ENCODE results near the gene SYDE2. TPM values are rescaled to one million over a fixed set of nuclear protein-coding genes. Genes with fewer than 3 reads are reported as not detected.

Gene SYDE2
- total RNA-seq, 1 experiment from 2014 or later = 19.9 TPM

DNA sequence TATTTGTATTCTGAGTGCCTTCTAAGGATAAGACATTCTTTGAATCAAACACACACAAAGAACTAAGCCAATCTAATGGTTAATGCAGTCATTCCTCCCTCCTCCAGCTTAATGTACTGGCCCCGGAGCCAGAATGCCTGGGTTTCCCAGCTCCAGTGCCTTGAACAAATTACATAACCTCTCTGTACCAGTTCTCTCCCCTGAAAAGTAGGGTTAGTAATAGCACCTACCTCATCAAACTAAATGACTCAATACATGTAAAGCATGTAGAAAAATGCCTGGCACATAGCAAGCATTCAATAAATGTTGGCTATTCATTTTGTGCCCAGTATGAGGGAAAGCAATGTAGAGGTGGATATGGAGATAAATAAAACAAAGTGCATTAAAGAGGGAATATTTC, 44.6 kb upstream of the SYDE2 start:
- CTCF ChIA-PET = no interaction called here
- Mint-ChIP-seq H3K27ac (ENCODE audit: unreplicated experiment) (no peak overlapping the region), H3K4me1 (ENCODE audit: low read depth, unreplicated experiment) (peaks cover 18% of the 10 kb centered on the region), H3K9me3 (ENCODE audit: unreplicated experiment) (peaks cover 23% of the 10 kb centered on the region), H3K36me3 (ENCODE audit: insufficient read depth, unreplicated experiment) (no peaks in the 10 kb centered on the region), H3K4me3 (ENCODE audit: unreplicated experiment) (no peak overlapping the region), H3K27me3 (ENCODE audit: insufficient read depth, unreplicated experiment) (no peaks in the 10 kb centered on the region)
- Histone ChIP-seq H3K27me3 (replicated peaks; ENCODE audit: control insufficient read depth, insufficient read depth, low read length) (no peaks in the 10 kb centered on the region), H3K4me1 (peaks cover 31% of the 10 kb centered on the region), H3K36me3 (ENCODE audit: control insufficient read depth, insufficient read depth, low read length) (no peaks in the 10 kb centered on the region), H3K9me3 (no peaks in the 10 kb centered on the region), H3K4me3 (ENCODE audit: low read depth, low read length) (no peak overlapping the region)
- DNase-seq = no peak
- TF ChIP-seq, protein P1, sequence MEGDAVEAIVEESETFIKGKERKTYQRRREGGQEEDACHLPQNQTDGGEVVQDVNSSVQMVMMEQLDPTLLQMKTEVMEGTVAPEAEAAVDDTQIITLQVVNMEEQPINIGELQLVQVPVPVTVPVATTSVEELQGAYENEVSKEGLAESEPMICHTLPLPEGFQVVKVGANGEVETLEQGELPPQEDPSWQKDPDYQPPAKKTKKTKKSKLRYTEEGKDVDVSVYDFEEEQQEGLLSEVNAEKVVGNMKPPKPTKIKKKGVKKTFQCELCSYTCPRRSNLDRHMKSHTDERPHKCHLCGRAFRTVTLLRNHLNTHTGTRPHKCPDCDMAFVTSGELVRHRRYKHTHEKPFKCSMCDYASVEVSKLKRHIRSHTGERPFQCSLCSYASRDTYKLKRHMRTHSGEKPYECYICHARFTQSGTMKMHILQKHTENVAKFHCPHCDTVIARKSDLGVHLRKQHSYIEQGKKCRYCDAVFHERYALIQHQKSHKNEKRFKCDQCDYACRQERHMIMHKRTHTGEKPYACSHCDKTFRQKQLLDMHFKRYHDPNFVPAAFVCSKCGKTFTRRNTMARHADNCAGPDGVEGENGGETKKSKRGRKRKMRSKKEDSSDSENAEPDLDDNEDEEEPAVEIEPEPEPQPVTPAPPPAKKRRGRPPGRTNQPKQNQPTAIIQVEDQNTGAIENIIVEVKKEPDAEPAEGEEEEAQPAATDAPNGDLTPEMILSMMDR (IDR thresholded peaks at IDR 0.05; ENCODE audit: insufficient read depth in 1 of 2, low read depth in 1 of 2, low read length in 1 of 2, severe bottlenecking in 1 of 2, unreplicated experiment in 1 of 2) = no peak
- intact Hi-C loops (cut with micrococcal nuclease; ENCODE audit: unreplicated experiment) = no loop called here
- POLR2A ChIA-PET = no interaction called here
- no TSS peak for BruUV-seq (replicated peaks)

DNA sequence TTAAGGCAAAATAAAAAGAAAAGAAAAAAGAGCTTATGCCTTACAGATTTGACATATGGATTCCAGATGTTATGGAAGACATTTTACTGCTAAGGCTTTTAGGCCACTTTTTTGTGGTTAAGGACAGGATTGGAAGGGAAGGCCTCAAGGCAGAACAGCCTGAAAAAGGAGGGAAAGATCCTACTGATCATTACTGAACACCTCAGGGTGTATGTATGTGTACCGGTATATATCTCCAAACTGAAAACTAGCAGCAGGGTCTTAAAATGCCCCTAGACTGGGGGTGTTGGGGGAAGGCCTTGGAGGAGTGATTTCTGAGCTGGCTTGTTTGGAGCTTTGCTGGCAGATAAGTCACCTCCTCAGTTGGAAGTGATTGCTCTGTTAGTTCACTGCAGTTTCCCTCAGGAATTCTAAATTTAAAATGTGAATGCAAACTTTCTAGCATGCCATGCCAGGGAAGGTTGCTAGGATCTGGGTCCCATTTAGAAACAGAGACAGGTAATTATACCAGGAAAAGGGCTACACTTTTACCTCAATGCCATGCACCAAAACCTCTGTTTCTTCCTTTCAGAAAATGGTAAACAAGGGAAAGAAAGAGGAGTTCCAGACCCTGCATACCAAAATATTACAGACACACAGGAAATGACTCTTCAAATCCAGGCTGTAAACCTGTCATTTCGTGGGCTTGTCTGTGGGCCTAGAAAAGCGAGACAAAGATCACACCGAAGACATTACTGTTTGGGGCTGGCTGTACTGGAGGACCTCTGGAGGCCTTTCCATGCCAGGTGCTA, 43.6 kb upstream of the SYDE2 start:
- intact Hi-C loops (cut with micrococcal nuclease; ENCODE audit: unreplicated experiment) = loop anchor here (1.0 kb wide), 1 partner anchor 19 kb away; no protein-coding TSS in a partner anchor
- ChIA-PET CTCF (interaction anchor here (1.2 kb wide), 1 partner anchor 15 kb away, joined by 4 read pairs; the partner anchor contains the start of gene C1orf52), POLR2A (no interaction called here)
- Histone ChIP-seq H3K4me1 (peaks cover 38% of the 10 kb centered on the region), H3K9me3 (no peaks in the 10 kb centered on the region), H3K36me3 (ENCODE audit: control insufficient read depth, insufficient read depth, low read length) (no peaks in the 10 kb centered on the region), H3K4me3 (ENCODE audit: low read depth, low read length) (no peak overlapping the region), H3K27me3 (replicated peaks; ENCODE audit: control insufficient read depth, insufficient read depth, low read length) (no peaks in the 10 kb centered on the region)
- Mint-ChIP-seq H3K4me1 (ENCODE audit: low read depth, unreplicated experiment) (peaks cover 18% of the 10 kb centered on the region), H3K4me3 (ENCODE audit: unreplicated experiment) (no peak overlapping the region), H3K27ac (ENCODE audit: unreplicated experiment) (no peak overlapping the region), H3K9me3 (ENCODE audit: unreplicated experiment) (peaks cover 13% of the 10 kb centered on the region), H3K27me3 (ENCODE audit: insufficient read depth, unreplicated experiment) (no peaks in the 10 kb centered on the region), H3K36me3 (ENCODE audit: insufficient read depth, unreplicated experiment) (no peaks in the 10 kb centered on the region)
- TF ChIP-seq, protein P1 (IDR thresholded peaks at IDR 0.05; ENCODE audit: insufficient read depth in 1 of 2, low read depth in 1 of 2, low read length in 1 of 2, severe bottlenecking in 1 of 2, unreplicated experiment in 1 of 2) = no peak
- no TSS peak for BruUV-seq (replicated peaks)
- DNase-seq = no peak

DNA sequence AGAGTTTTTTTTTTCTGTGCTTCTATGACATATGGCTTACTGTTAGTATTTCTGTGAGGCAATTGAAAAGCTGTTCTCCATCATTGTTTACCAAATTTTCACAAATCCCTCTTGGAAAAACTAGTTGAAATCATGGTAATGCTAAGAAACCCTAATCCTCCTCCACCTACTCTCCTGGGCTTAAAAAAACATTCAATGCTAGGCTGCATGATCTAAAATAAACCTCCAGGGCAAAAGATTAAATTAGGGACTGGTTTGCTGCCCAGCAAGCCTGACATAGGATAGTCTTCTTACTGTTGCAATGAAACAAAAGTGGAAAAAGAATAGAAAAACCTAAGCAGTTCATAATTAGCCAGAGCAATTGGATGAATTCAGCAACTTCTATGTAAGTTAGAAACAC, 42.6 kb upstream of the SYDE2 start:
- H3K27me3 Mint-ChIP-seq (ENCODE audit: insufficient read depth, unreplicated experiment) = no peaks in the 10 kb centered on the region
- H3K27ac Mint-ChIP-seq (ENCODE audit: unreplicated experiment) = no peak overlapping the region
- Histone ChIP-seq H3K36me3 (ENCODE audit: control insufficient read depth, insufficient read depth, low read length) (no peaks in the 10 kb centered on the region), H3K9me3 (no peaks in the 10 kb centered on the region), H3K4me3 (ENCODE audit: low read depth, low read length) (no peak overlapping the region), H3K27me3 (replicated peaks; ENCODE audit: control insufficient read depth, insufficient read depth, low read length) (no peaks in the 10 kb centered on the region), H3K4me1 (peaks cover 38% of the 10 kb centered on the region)
- peaks cover 18% of the 10 kb centered on the region for H3K4me1 Mint-ChIP-seq (ENCODE audit: low read depth, unreplicated experiment)
- POLR2A ChIA-PET = no interaction called here
- DNase-seq = no peak
- H3K4me3 Mint-ChIP-seq (ENCODE audit: unreplicated experiment) = no peak overlapping the region
- peaks cover 9% of the 10 kb centered on the region for H3K9me3 Mint-ChIP-seq (ENCODE audit: unreplicated experiment)
- intact Hi-C loops (cut with micrococcal nuclease; ENCODE audit: unreplicated experiment) = no loop called here
- no TSS peak for BruUV-seq (replicated peaks)
- TF ChIP-seq, protein P1 (IDR thresholded peaks at IDR 0.05; ENCODE audit: insufficient read depth in 1 of 2, low read depth in 1 of 2, low read length in 1 of 2, severe bottlenecking in 1 of 2, unreplicated experiment in 1 of 2) = no peak
- H3K36me3 Mint-ChIP-seq (ENCODE audit: insufficient read depth, unreplicated experiment) = no peaks in the 10 kb centered on the region
- CTCF ChIA-PET = no interaction called here
